HFF-Myc (cell line): ENCODE measurements around the gene TMEM255B.

Source experiments
- DNase-seq: peaks from one replicate; pipeline ENCODE4 v3.0.0-alpha.2; 2011; ENCODE audit warnings: low read depth; ENCODE audit errors: extremely low read depth
- H3K4me3 ChIP-seq: replicated peaks from 2 replicates; pipeline ENCODE4 v1.5.1; 2011; ENCODE audit warnings: low read depth, mild to moderate bottlenecking, control low read depth, low read length
- TF ChIP-seq, protein P1 (sequence below): IDR thresholded peaks from 2 replicates; pipeline ENCODE4 v1.5.1; 2012; ENCODE audit warnings: mild to moderate bottlenecking, low read depth, low read length, control low read depth; ENCODE audit errors: missing control alignments

TMEM255B gene

GRCh38 chr13:113764793-113765563 is 6.0 kb downstream of the TMEM255B start:
- DNase-seq: no peak
- TF ChIP-seq, protein P1, sequence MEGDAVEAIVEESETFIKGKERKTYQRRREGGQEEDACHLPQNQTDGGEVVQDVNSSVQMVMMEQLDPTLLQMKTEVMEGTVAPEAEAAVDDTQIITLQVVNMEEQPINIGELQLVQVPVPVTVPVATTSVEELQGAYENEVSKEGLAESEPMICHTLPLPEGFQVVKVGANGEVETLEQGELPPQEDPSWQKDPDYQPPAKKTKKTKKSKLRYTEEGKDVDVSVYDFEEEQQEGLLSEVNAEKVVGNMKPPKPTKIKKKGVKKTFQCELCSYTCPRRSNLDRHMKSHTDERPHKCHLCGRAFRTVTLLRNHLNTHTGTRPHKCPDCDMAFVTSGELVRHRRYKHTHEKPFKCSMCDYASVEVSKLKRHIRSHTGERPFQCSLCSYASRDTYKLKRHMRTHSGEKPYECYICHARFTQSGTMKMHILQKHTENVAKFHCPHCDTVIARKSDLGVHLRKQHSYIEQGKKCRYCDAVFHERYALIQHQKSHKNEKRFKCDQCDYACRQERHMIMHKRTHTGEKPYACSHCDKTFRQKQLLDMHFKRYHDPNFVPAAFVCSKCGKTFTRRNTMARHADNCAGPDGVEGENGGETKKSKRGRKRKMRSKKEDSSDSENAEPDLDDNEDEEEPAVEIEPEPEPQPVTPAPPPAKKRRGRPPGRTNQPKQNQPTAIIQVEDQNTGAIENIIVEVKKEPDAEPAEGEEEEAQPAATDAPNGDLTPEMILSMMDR: no peak
- no peak overlapping the region for H3K4me3 ChIP-seq

GRCh38 chr13:113765564-113765910 is 6.5 kb downstream of the TMEM255B start:
- no peak overlapping the region for H3K4me3 ChIP-seq
- TF ChIP-seq, protein P1: no peak
- DNase-seq: peak; percentile 62

DNA sequence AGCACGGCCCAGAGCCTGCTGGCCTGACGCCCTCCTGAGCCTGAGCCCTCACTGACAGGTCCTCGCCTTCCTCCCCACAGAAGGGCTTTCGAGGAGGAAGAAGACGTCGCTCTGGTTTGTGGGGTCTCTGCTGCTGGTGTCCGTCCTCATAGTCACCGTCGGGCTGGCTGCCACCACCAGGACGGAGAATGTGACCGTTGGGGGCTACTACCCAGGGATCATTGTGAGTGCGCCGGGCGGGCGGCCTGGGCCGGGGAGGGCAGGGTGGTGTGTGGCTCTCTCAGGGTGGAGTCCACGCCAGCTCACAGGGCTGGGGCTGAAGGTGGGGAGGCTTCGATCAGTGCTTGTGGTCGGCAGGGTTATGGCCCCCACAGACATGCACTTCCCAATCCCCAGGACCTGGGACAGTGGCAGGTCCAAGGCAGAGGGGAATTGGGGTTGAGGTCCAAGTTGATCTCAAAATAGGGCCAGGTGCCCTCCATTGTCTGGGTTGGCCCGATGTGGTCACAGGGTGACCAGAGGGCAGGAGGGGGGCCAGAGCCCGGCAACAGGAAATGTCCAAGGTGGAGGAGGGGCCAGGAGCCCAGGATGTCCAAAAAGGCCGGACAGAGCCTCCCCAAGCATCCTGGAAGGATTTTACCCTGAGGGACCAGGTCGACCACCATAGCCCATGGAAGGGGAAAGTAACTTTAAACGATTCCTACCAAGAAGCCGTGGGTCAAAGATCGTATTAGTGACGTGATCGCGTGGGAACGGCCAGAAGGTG is 7.2 kb downstream of the TMEM255B start:
- no peak for DNase-seq
- TF ChIP-seq, protein P1: no peak
- no peak overlapping the region for H3K4me3 ChIP-seq

GRCh38 chr13:113767366-113767765 is 8.3 kb downstream of the TMEM255B start:
- no peak for DNase-seq
- H3K4me3 ChIP-seq: no peak overlapping the region
- TF ChIP-seq, protein P1: no peak

GRCh38 chr13:113768018-113768905 is 9.2 kb downstream of the TMEM255B start:
- no peak for DNase-seq
- TF ChIP-seq, protein P1: no peak
- H3K4me3 ChIP-seq: no peak overlapping the region

DNA sequence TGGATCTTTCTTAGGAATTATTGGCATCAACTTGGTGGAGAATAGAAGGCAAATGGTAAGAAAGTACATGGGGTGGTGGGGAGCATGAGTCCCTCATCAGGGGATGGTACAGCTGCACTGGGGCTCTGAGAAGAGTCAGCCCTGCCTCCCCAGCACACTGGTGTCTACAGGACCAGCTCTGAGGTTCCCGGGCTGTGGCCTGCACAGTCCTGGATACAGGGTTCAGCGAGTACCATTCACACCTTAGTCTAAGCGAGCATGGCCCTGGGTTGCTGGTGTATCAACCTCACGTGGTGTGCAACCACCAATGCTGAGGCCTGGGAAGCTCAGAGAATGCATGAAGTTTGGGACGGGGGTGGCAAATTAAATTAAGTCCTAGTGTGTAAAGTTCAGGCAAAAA is 10.1 kb downstream of the TMEM255B start:
- no peak overlapping the region for H3K4me3 ChIP-seq

More for the DNA sequence above, 10.1 kb downstream of the TMEM255B start:
- TF ChIP-seq, protein P1: no peak
- DNase-seq: no peak
